GM12878 (cell line): ENCODE results near the gene SLC45A2. TPM values are rescaled to one million over a fixed set of nuclear protein-coding genes. Genes with fewer than 3 reads are reported as not detected.

Experiments
- ATAC-seq: fragments of 200-7000 bp; cut with Tn5 transposase; 3 replicates; pipeline ENCODE4 v1.9.1; 2020; ENCODE audit warnings: mild to moderate bottlenecking, moderate library complexity
- BruUV-seq: library from RNA; stranded (reverse); fragments of 400-500 nt; replicated peaks from 2 replicates; lab custom pipeline; 2021; lab: Mats Ljungman, UMichigan
- CTCF ChIA-PET: fragments of 300-600 bp; sonication (Branson Sonifier 250); formaldehyde crosslinking; extraction: SDS; loops from one replicate; lab custom pipeline; 2021; ENCODE audit warnings: inconsistent platforms; lab: Yijun Ruan, JAX
- POLR2A ChIA-PET: fragments of 350-600 bp; formaldehyde crosslinking; extraction: SDS; loops from one replicate; lab custom pipeline; 2021; ENCODE audit warnings: inconsistent platforms; lab: Charles Lee
- RAD21 ChIA-PET: fragments of 300-600 bp; sonication (Branson Sonifier 250); formaldehyde crosslinking; loops from one replicate; lab custom pipeline; 2023; ENCODE audit warnings: antibody characterized with exemption; ENCODE audit not compliant: unreplicated experiment; lab: Charles Lee
- SMC1A ChIA-PET: fragments of 300-600 bp; sonication (Branson Sonifier 250); formaldehyde crosslinking; loops from one replicate; lab custom pipeline; 2023; ENCODE audit not compliant: unreplicated experiment, uncharacterized antibody; lab: Charles Lee
- DNase-seq: peaks from one replicate; pipeline ENCODE4 v3.0.0-alpha.2; 2011; ENCODE audit warnings: low read depth, low spot score
- FAIRE-seq: peaks from 3 replicates; lab custom pipeline; 2011; peaks lifted over from hg19 to GRCh38; lab: Jason Lieb, UNC
- H2AFZ ChIP-seq: 2 replicates; pipeline ENCODE4 v1.6.0; 2011; ENCODE audit warnings: low read depth, low read length, control low read depth; ENCODE audit not compliant: control insufficient read depth
- H3K27ac ChIP-seq: 2 replicates; pipeline ENCODE4 v1.5.1; 2011; ENCODE audit warnings: control low read depth; ENCODE audit not compliant: control insufficient read depth, insufficient read depth
- H3K27me3 ChIP-seq, 2 experiments: replicated peaks in 1 of 2; 2 replicates each; pipeline versions ENCODE4 v1.6.0 to v1.6.1; 2011; ENCODE audit warnings: low read length in 1 of 2; ENCODE audit not compliant: control insufficient read depth in 2 of 2, insufficient read depth in 2 of 2
- H3K36me3 ChIP-seq, 2 experiments: 2 replicates each; pipeline ENCODE4 v1.5.1; 2011; ENCODE audit warnings: low read length in 1 of 2; ENCODE audit not compliant: control insufficient read depth in 2 of 2, insufficient read depth in 2 of 2
- H3K4me1 ChIP-seq: 2 replicates; pipeline ENCODE4 v1.6.1; 2011; ENCODE audit warnings: mild to moderate bottlenecking, low read length, moderate library complexity, mixed read lengths; ENCODE audit not compliant: control insufficient read depth, insufficient read depth
- H3K4me2 ChIP-seq: 2 replicates; pipeline ENCODE4 v1.6.0; 2011; ENCODE audit warnings: control low read depth; ENCODE audit not compliant: control insufficient read depth, insufficient read depth
- H3K4me3 ChIP-seq: fragments of 200-600 bp; sonication (generic); 2 replicates; pipeline ENCODE4 v1.5.1; 2016
- H3K79me2 ChIP-seq: 2 replicates; pipeline ENCODE4 v1.6.0; 2011; ENCODE audit warnings: low read length; ENCODE audit not compliant: control insufficient read depth, insufficient read depth
- H3K9ac ChIP-seq: 2 replicates; pipeline ENCODE4 v1.8.0; 2011; ENCODE audit warnings: low read length, control low read depth, mixed read lengths; ENCODE audit not compliant: control insufficient read depth, insufficient read depth
- H3K9me3 ChIP-seq: replicated peaks from 3 replicates; pipeline ENCODE4 v1.5.1; 2011; ENCODE audit warnings: mild to moderate bottlenecking, low read length; ENCODE audit not compliant: control insufficient read depth, insufficient read depth
- H4K20me1 ChIP-seq: 2 replicates; pipeline ENCODE4 v1.6.0; 2011; ENCODE audit not compliant: control insufficient read depth, insufficient read depth
- CBFB ChIP-seq: IDR thresholded peaks from 2 replicates; pipeline ENCODE4 v1.6.1; 2016; ENCODE audit warnings: antibody characterized with exemption, low read depth
- CTCF ChIP-seq, 3 experiments: IDR thresholded peaks in 2 of 3; conservative IDR thresholded peaks in 1 of 3; 2 replicates each; pipeline ENCODE4 v1.5.1; 2011; ENCODE audit warnings: low read depth in 3 of 3, low read length in 3 of 3, mild to moderate bottlenecking in 3 of 3, control low read depth in 2 of 3, moderate library complexity in 2 of 3, inconsistent platforms in 1 of 3, mixed read lengths in 1 of 3; ENCODE audit not compliant: control insufficient read depth in 2 of 3, insufficient read depth in 1 of 3; ENCODE audit errors: extremely low read depth in 1 of 3
- KAT2A ChIP-seq: conservative IDR thresholded peaks from 2 replicates; pipeline ENCODE4 v1.6.1; 2011; ENCODE audit warnings: low read depth, low read length; ENCODE audit not compliant: control insufficient read depth
- MYB ChIP-seq: fragments of 150-350 bp; IDR thresholded peaks from 2 replicates; pipeline ENCODE4 v1.6.1; 2014; ENCODE audit warnings: mild to moderate bottlenecking, low read depth, low read length, borderline replicate concordance
- NKRF ChIP-seq: fragments of 450-650 bp; conservative IDR thresholded peaks from 2 replicates; pipeline ENCODE4 v1.6.1; 2017; ENCODE audit warnings: mild to moderate bottlenecking, moderate library complexity
- POLR2A ChIP-seq: IDR thresholded peaks from 2 replicates; pipeline ENCODE4 v1.6.1; 2011; ENCODE audit warnings: low read depth, mild to moderate bottlenecking, low read length
- RBBP5 ChIP-seq: fragments of 200-600 bp; sonication (generic); conservative IDR thresholded peaks from 2 replicates; pipeline ENCODE4 v1.6.1; 2016
- SIX5 ChIP-seq: IDR thresholded peaks from 2 replicates; pipeline ENCODE4 v1.6.1; 2011; ENCODE audit warnings: mild to moderate bottlenecking, low read depth, low read length, moderate library complexity; ENCODE audit not compliant: severe bottlenecking
- SMC3 ChIP-seq: IDR thresholded peaks from 2 replicates; pipeline ENCODE4 v1.6.1; 2011; ENCODE audit warnings: low read length, improper control_type of control experiment, borderline replicate concordance
- ZNF622 ChIP-seq: fragments of 450-650 bp; IDR thresholded peaks from 2 replicates; pipeline ENCODE4 v1.6.1; 2017; ENCODE audit warnings: mild to moderate bottlenecking, inconsistent platforms
- WGBS: methylation state at CpG from one replicate; pipeline ENCODE4 v1.1.6; 2016; ENCODE audit warnings: low lambda C conversion rate; ENCODE audit not compliant: insufficient replicate concordance, insufficient coverage; ENCODE audit errors: missing lambda C conversion rate; 5-methylcytosine and 5-hydroxymethylcytosine counted together
- in situ Hi-C: fragments of 300-500 bp; cut with MboI; formaldehyde crosslinking; loops from 9 replicates; pipeline ENCODE4 v1.14.3; 2018; ENCODE audit warnings: mixed read lengths
- intact Hi-C: fragments of 100-400 bp; cut with micrococcal nuclease; formaldehyde crosslinking; loops from one replicate; pipeline ENCODE4 v1.14.2; 2022; ENCODE audit not compliant: unreplicated experiment
- polyA plus RNA-seq, 11 experiments: library from polyadenylated mRNA; depleted of rRNA in 4 of 11; unstranded in 6 of 11; stranded (reverse) in 5 of 11; fragments of >200 nt; fragmentation: Nextera tagmentation in 4 of 11; fragmentation: Illumina TruSeq in 1 of 11; extraction: Ambion mirVana in 4 of 11; extraction: Trizol in 1 of 11; gene quantifications; 1 replicate in 1 of 11; 2 replicates in 10 of 11; pipeline versions ENCODE4 v1.2.1 to v1.2.3, GENCODE V29; 2011 to 2016; ENCODE audit warnings: inconsistent platforms in 2 of 11, missing spikeins in 2 of 11, low read depth in 1 of 11
- total RNA-seq, 4 experiments: library from RNA; depleted of rRNA in 3 of 4; stranded (reverse); fragments of >200 nt in 3 of 4; fragmentation: Illumina TruSeq in 1 of 4; extraction: Trizol in 1 of 4; gene quantifications; 2 replicates each; pipeline versions ENCODE4 v1.2.1 to v1.2.3, GENCODE V29; 2013 to 2021
- TF ChIP-seq, protein P1 (sequence below): fragments of 450-650 bp; formaldehyde crosslinking; IDR thresholded peaks from 2 replicates; pipeline ENCODE4 v1.4.0; 2020; ENCODE audit warnings: mild to moderate bottlenecking, moderate library complexity

The SLC45A2 gene
- total and polyA plus RNA-seq, 10 of the 15 experiments (the other 5 are each of a cell fraction or from before 2014, with no cell fraction given): 0.06 to 0.07 TPM; not detected in 8

- Histone ChIP-seq H3K27me3 (no peaks in the 10 kb centered on the region), H3K27ac (no peak overlapping the region), H3K9ac (no peak overlapping the region), H3K36me3 (no peaks in the 10 kb centered on the region), H4K20me1 (no peaks in the 10 kb centered on the region), H3K4me3 (no peak overlapping the region), H3K4me2 (no peak overlapping the region), H2AFZ (no peak overlapping the region), H3K9me3 (no peaks in the 10 kb centered on the region), H3K79me2 (no peaks in the 10 kb centered on the region), H3K4me1 (peaks cover 10% of the 10 kb centered on the region; the same call in 1 of the 2 replicates)
- no peak for TF ChIP-seq MYB
- TF ChIP-seq, protein P1, sequence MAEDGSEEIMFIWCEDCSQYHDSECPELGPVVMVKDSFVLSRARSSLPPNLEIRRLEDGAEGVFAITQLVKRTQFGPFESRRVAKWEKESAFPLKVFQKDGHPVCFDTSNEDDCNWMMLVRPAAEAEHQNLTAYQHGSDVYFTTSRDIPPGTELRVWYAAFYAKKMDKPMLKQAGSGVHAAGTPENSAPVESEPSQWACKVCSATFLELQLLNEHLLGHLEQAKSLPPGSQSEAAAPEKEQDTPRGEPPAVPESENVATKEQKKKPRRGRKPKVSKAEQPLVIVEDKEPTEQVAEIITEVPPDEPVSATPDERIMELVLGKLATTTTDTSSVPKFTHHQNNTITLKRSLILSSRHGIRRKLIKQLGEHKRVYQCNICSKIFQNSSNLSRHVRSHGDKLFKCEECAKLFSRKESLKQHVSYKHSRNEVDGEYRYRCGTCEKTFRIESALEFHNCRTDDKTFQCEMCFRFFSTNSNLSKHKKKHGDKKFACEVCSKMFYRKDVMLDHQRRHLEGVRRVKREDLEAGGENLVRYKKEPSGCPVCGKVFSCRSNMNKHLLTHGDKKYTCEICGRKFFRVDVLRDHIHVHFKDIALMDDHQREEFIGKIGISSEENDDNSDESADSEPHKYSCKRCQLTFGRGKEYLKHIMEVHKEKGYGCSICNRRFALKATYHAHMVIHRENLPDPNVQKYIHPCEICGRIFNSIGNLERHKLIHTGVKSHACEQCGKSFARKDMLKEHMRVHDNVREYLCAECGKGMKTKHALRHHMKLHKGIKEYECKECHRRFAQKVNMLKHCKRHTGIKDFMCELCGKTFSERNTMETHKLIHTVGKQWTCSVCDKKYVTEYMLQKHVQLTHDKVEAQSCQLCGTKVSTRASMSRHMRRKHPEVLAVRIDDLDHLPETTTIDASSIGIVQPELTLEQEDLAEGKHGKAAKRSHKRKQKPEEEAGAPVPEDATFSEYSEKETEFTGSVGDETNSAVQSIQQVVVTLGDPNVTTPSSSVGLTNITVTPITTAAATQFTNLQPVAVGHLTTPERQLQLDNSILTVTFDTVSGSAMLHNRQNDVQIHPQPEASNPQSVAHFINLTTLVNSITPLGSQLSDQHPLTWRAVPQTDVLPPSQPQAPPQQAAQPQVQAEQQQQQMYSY (CRISPR knock-in tag): no peak
- no peak for TF ChIP-seq CTCF (IDR thresholded peaks at IDR 0.05 in 2 of 3, conservative IDR thresholded peaks at IDR 0.05 in 1 of 3; ENCODE audit: control insufficient read depth in 2 of 3, extremely low read depth in 1 of 3, insufficient read depth in 1 of 3, low read depth in 3 of 3, low read length in 3 of 3)
- TF ChIP-seq POLR2A: no peak
- TF ChIP-seq SIX5: no peak
- no peak for TF ChIP-seq KAT2A
- no peak for TF ChIP-seq RBBP5
- TF ChIP-seq NKRF: no peak
- no peak for TF ChIP-seq SMC3
- no peak for TF ChIP-seq ZNF622
- no peak for TF ChIP-seq CBFB
- 67% methylated on average over 3 of the region's 3 CpGs for WGBS
- POLR2A ChIA-PET: no interaction called here
- DNase-seq: no peak
- RAD21 ChIA-PET: interaction anchor here (1.2 to 4.0 kb wide), 6 partner anchors 32 to 533 kb away, joined by 3 to 46 read pairs (median 24); partner anchors contain the start of genes RXFP3 and TARS1
- intact Hi-C loops: no loop called here
- BruUV-seq: no TSS peak
- no peak for ATAC-seq
- SMC1A ChIA-PET: interaction anchor here (1.4 to 4.4 kb wide), 9 partner anchors 9 to 533 kb away, joined by 3 to 43 read pairs (median 7); partner anchors contain the start of genes RXFP3 and TARS1
- no peak for FAIRE-seq
- in situ Hi-C loops: no loop called here
- CTCF ChIA-PET: interaction anchor here (0.8 to 4.1 kb wide), 14 partner anchors 10 to 547 kb away, joined by 3 to 70 read pairs (median 8); partner anchors contain the start of genes RXFP3 and TARS1
These were observed 16.1 kb downstream of the SLC45A2 start for GRCh38 chr5:33968211-33969005.
